Parathyroid adenoma (tissue), 2 donors: Measurements from ENCODE around the gene TMEM219.

Source experiments
- H2AFZ ChIP-seq: fragments of 300-600 bp; sonication (generic); one replicate; pipeline ENCODE4 v1.7.0; 2017; ENCODE audit warnings: antibody characterized with exemption, mild to moderate bottlenecking
- H3K27ac ChIP-seq: fragments of 300-600 bp; sonication (generic); one replicate; pipeline ENCODE4 v1.7.0; 2017
- H3K27me3 ChIP-seq: fragments of 300-600 bp; sonication (generic); one replicate; pipeline ENCODE4 v1.7.0; 2017; ENCODE audit warnings: low read length; ENCODE audit not compliant: control insufficient read depth, insufficient read depth
- H3K36me3 ChIP-seq: fragments of 300-600 bp; sonication (generic); one replicate; pipeline ENCODE4 v1.7.0; 2017; ENCODE audit warnings: low read length; ENCODE audit not compliant: control insufficient read depth, insufficient read depth
- H3K4me1 ChIP-seq: fragments of 300-600 bp; sonication (generic); one replicate; pipeline ENCODE4 v1.7.0; 2017; ENCODE audit warnings: control low read depth
- H3K4me2 ChIP-seq: fragments of 300-600 bp; sonication (generic); one replicate; pipeline ENCODE4 v1.7.0; 2017; ENCODE audit warnings: low read length
- H3K4me3 ChIP-seq: fragments of 300-600 bp; sonication (generic); one replicate; pipeline ENCODE4 v1.7.0; 2017; ENCODE audit warnings: low read depth, low read length
- H3K79me2 ChIP-seq: fragments of 300-600 bp; sonication (generic); one replicate; pipeline ENCODE4 v1.7.0; 2017; ENCODE audit warnings: control low read depth
- H3K9ac ChIP-seq: fragments of 300-600 bp; sonication (generic); one replicate; pipeline ENCODE4 v1.7.0; 2017; ENCODE audit warnings: mild to moderate bottlenecking
- H3K9me3 ChIP-seq: fragments of 300-600 bp; sonication (generic); one replicate; pipeline ENCODE4 v1.7.0; 2017; ENCODE audit warnings: low read length; ENCODE audit not compliant: control insufficient read depth
- TF ChIP-seq, protein P1 (sequence below): fragments of 300-600 bp; sonication (generic); IDR thresholded peaks from one replicate; pipeline ENCODE4 v1.7.0; 2017; ENCODE audit warnings: antibody characterized with exemption, mild to moderate bottlenecking
- donor health status: primary hyperparathyroidism.

The TMEM219 gene

DNA sequence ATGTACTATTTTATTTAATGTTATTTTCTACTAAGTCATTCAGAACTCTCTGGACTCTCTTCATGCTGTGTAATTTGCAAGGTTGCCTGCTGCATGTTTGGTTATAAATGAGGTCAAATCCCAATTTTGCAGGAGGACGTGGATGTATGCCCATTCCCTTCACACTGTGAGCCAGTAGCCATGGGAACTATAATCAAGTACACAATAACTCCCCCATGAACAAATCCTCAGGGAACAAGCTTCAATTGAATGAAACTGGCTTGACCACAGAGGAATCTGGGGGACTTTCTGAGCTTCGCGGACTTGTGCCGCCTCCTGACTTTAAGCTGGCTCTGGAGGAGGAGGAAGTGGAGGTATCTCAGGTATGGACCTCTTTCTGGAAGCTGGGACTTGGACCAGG lies 21.2 kb upstream of the TMEM219 start:
- H3K4me2 ChIP-seq, result no peak overlapping the region
- H3K79me2 ChIP-seq, result no peaks in the 10 kb centered on the region
- no peak overlapping the region for H3K27ac ChIP-seq
- no peaks in the 10 kb centered on the region for H3K27me3 ChIP-seq
- H2AFZ ChIP-seq, result no peak overlapping the region
- no peaks in the 10 kb centered on the region for H3K9me3 ChIP-seq
- H3K9ac ChIP-seq, result no peak overlapping the region
- no peak overlapping the region for H3K4me3 ChIP-seq
- H3K36me3 ChIP-seq, result no peaks in the 10 kb centered on the region
- TF ChIP-seq, protein P1, sequence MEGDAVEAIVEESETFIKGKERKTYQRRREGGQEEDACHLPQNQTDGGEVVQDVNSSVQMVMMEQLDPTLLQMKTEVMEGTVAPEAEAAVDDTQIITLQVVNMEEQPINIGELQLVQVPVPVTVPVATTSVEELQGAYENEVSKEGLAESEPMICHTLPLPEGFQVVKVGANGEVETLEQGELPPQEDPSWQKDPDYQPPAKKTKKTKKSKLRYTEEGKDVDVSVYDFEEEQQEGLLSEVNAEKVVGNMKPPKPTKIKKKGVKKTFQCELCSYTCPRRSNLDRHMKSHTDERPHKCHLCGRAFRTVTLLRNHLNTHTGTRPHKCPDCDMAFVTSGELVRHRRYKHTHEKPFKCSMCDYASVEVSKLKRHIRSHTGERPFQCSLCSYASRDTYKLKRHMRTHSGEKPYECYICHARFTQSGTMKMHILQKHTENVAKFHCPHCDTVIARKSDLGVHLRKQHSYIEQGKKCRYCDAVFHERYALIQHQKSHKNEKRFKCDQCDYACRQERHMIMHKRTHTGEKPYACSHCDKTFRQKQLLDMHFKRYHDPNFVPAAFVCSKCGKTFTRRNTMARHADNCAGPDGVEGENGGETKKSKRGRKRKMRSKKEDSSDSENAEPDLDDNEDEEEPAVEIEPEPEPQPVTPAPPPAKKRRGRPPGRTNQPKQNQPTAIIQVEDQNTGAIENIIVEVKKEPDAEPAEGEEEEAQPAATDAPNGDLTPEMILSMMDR, result no peak
- peaks cover 15% of the 10 kb centered on the region for H3K4me1 ChIP-seq

DNA sequence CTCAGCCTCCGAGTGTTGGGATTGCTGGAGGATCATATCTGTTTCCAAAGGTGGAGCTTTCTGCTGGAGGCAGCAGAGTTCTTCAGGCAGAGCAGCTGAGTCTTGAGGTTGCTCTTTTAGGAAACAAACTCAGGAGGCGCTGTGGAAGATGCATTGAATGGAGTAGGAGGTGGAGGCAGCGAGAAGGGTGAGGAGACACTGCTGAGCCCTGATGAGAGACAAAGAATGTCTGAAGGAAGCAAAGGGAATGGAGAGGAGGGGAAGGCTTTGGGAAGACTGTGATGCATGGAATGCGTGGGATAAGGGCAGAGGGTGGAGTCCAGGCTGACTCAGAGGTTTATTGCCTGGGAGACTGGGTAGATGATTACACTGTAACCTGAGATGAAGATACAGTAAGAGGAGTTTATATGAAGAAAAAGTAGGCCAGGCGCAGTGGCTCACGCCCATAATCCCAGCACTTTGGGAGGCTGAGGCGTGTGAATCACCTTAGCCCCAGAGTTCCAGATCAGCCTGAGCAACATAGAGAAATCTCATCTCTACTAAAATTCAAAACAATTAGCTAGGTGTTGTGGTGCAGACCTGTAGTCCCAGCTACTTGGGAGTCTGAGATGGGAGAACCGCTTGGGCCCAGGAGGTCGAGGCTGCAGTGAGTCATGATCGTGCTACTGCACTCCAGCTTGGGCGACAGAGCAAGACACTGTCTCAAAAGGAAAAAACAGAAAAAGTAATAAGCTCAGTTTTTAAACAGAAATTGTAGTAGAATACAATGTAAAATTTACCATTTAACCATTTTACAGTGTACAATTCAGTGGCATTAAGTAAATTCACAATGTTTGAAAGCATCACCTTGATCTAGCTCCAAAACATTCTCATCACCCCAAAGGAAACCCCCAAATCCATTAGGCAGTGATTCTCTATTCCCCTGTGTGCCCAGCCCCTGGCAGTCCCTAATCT lies 17.8 kb upstream of the TMEM219 start:
- Histone ChIP-seq H3K79me2 (no peaks in the 10 kb centered on the region), H2AFZ (peak overlapping the region; percentile 81), H3K4me2 (no peak overlapping the region), H3K27me3 (no peaks in the 10 kb centered on the region), H3K4me3 (no peak overlapping the region), H3K27ac (peak overlapping the region; percentile 83), H3K9me3 (no peaks in the 10 kb centered on the region), H3K36me3 (no peaks in the 10 kb centered on the region), H3K9ac (no peak overlapping the region), H3K4me1 (peaks cover 15% of the 10 kb centered on the region)
- TF ChIP-seq, protein P1, result no peak

DNA sequence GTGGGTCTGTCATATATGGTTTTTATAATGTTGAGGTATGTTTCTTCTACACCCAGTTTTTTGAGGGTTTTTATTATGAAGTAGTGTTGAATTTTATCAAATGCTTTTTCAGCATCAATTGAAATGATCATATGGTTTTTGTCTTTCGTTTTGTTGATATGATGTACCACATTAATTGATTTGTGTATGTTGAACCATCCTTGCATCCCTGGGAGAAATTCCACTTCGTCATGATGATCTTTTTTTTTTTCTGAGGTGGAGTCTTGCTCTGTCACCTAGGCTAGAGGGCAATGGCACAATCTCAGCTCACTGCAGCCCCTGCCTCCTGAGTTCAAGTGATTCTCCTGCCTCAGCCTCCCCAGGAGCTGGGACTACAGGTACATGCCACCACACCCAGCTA lies 14.0 kb upstream of the TMEM219 start:
- Histone ChIP-seq H3K4me2 (no peak overlapping the region), H3K27me3 (no peaks in the 10 kb centered on the region), H3K9ac (no peak overlapping the region), H3K27ac (no peak overlapping the region), H3K4me3 (no peak overlapping the region), H3K36me3 (no peaks in the 10 kb centered on the region), H3K79me2 (no peaks in the 10 kb centered on the region), H2AFZ (no peak overlapping the region), H3K4me1 (peaks cover 15% of the 10 kb centered on the region), H3K9me3 (no peaks in the 10 kb centered on the region)
- TF ChIP-seq, protein P1, result no peak

DNA sequence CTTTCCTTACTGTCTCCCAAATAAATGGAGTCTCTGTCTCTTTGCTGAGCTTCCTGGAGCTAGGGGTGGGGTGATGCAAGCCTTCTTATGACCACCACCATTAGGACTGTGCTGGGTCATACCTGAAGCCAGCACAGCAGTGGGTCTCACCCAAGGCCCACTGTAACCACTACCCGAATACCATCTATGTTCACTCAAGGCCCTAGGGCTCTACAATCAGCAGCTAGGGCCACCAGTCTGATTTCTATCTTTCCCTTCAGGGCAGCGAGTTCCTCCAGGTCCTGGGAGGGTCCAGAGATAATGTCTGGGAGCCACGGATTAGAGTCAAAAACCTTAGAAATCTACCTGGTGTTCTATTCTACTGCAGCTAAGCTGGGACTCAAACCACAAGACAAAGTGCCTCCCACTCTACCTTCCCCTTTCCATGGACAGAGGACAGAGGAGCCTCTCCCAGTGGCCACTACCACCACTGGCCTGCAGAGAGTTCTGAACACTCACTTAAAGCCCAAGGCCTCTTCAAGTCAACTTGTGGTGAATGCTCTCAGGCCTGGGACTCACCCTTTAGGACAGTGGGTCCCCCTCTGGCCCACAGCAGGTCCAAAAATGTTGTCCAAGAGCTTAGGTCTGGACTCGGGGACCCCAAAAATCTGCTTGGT lies 10.9 kb upstream of the TMEM219 start:
- H3K27ac ChIP-seq, result no peak overlapping the region

More for the DNA sequence above, 10.9 kb upstream of the TMEM219 start:
- Histone ChIP-seq H3K9me3 (no peaks in the 10 kb centered on the region), H3K4me2 (no peak overlapping the region), H3K9ac (no peak overlapping the region), H3K27me3 (no peaks in the 10 kb centered on the region), H3K36me3 (no peaks in the 10 kb centered on the region), H3K79me2 (no peaks in the 10 kb centered on the region), H2AFZ (no peak overlapping the region), H3K4me1 (no peaks in the 10 kb centered on the region), H3K4me3 (no peak overlapping the region)
- TF ChIP-seq, protein P1, result no peak
